Suppressor macrophage (primary cell): Measurements from ENCODE around the gene MRPS6.

ENCODE experiments used
- DNase-seq, 4 experiments: peaks; one replicate each; pipeline ENCODE4 v3.0.0-alpha.2; 2020 to 2022

MRPS6 gene

DNA sequence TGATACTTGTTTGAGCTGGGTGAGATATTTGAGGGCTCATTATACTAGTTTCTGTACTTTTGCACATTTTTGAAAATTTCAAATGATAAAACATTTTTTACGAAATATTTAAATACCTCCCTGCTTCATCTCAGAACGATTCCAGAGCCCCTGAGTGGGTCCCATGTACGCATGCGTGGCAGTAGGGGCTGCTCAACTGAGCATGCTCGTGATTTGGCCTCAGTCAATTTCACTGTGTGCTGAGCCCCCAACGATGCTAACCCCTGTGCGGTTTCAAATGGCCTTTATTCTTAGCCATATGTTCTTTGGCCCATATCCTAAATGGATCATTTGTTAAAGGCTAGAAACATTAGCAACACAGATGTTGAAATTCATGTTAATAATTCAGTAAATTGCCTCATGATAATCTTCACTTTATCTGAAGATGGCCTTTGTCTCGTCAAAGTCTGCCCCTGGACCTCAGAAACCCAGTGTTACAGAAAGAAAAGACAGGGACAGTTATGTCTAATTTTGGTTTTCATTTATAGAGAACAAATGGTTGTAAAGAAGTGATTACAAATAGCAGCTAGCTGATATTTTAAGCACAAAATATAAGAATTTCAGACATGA lies 108.2 kb downstream of the MRPS6 start:
- no peak for DNase-seq

DNA sequence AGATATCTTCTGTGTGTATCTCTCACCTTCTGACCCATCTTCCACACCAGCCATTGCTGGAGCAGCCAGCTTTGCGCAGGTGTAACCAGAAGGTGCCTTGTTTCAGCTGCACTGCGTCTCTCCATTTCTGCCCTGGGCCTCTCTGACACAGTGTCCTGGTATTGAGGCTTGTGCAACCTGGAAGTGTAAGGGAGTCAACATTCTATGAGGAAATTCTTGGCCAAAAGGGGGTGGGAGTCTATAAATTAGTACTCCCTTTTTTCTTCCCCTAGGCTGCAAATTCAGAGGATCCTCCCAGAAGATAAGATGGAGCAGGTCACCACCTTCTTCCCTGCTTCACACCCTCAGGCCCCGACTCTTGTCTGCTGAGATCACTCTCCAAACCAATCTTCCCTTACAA lies 109.1 kb downstream of the MRPS6 start:
- DNase-seq: no peak

DNA sequence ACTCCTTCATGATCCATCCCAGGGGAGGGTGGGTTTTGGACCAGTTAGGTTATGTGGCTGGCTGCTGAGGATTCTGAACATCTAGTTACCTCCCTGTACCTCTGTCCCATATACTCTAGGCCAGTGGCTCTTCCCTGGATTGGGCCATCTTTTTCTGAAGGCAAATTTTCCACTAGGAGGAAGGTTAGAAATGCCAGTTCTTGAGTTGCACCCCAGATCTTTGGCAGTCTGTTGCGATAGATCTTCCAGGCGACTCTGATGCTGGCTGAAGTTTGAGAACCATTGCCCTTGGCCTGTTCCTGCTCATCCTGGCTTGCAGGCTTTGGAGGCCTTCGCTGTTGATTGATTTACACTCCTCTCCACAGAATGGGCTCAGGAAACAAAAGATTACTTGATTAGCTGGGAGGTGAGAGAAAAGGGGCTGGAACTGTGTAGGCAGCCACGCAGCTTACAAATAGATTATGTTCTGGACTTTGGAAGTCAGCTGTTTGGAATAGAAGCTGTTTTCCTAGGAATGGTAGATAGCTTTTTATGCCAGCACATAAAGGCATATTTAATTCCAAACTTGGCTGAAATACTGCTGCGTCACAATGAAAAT lies 110.1 kb downstream of the MRPS6 start:
- no peak for DNase-seq

DNA sequence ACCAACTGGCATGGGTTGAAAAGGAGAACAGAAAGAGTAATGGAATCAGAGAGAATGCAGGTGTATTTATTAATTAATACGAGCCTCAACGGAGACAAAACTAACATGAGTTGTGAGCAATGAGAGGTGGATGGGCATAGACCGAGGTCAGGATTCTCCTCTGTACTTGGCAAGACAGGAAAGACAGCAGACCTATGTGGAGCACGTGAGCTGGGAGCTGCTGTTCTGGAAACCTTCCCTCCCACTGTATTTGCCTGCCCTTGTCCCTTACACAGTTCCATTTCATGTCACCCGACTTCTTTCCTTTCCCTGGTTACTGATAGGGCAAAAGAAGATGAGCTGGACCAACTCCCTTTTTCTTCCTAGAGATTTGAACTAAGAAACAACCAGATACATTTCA lies 110.9 kb downstream of the MRPS6 start:
- no peak for DNase-seq

DNA sequence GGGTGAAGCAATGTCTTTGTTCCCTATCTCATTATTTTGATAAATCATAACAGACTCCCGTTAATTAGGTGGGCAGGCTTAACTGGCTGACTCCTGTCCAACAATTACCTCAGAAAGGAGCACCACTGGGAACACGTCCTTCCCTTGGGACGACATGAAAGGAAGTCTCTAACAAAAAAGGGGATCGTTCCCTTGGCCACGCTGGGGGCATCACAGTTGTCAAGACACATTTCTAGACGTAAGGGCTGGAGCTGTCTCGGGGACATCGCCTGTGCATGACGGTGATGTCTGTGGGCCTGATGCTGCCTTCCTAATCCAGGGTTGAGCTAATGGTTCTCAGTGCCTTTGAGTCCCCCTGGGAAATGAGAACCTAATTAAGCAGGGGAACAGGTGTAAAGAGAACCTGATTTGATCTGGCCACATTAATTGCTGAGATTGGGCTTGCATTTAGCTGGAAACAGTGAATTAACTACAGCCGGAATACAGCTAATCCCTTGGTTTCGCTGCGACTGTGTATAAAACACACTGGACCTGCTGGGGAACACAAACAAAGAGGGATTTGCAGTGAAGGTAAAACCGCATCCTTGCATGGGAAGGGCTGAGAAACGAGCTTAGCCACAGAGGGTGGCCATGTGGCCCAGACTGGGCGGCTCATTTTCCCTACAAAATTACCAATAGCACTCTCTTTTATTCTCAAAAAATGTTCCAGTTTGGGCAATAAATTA lies 111.8 kb downstream of the MRPS6 start:
- DNase-seq: no peak

DNA sequence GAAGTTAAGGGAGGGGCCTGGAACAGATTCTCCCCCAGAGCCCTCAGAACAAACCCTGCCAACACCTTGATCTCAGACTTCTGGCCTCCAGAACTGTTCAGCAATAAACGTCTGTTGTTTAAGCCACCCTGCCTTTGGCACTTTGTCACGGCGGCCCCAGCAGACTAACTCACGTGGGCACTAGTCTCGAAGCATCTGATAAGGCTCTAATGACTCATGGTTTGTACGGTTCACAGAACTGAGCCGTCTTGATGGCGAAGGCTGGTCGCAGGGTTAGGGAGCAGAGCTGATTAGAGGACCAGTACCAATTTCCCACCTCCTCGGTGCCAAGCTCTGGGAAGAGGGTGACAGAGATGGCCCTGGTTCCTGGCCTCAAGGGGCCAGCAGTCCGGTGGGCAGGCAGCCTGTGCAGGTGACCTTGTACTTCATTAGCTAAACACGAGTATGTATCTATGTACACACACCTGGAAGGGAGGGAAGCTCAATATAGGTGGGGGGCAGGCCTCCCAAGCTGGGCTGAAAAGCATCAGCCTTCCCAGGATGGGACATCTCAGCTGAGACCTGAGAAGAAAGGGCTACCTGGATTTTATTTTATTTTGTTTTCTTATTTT lies 112.8 kb downstream of the MRPS6 start:
- no peak for DNase-seq

DNA sequence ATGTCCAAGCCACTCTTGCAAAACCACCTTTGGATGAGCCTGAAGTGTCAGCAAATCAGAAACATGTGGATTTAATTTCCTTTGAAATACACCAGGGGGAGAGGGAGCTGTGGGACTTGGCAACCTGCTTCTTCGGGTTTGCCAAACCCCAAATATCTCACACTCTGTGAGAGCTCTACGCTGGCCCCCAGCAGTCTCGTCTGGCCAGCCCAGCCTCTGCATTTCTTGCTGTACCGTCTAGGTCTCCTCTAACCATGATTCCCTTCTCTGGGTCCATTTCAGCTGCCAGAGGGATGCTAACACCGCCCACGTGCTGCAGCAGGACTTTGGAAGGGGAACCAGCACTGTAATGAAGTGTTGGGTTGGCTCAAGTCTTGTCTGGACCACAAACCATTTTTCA lies 114.6 kb downstream of the MRPS6 start:
- no peak for DNase-seq

DNA sequence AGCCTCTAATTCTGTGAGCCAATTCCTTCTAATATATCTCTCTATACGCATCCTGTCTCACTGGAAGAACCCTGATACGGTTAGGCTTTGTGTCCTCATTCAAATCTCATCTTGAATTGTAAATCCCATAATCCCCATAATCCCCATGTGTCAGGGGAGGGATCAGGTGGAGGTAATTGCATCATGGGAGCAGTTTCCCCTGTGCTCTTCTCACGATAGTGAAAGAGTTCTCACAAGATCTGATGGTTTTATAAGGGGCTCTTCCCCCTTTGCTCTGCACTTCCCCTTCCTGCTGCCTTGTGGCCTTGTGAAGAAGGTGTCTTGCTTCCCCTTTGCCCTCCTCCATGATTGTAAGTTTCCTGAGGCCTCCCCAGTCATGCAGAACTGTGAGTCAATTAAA lies 116.1 kb downstream of the MRPS6 start:
- DNase-seq: peak; percentile 9 to 54 (median 40)

DNA sequence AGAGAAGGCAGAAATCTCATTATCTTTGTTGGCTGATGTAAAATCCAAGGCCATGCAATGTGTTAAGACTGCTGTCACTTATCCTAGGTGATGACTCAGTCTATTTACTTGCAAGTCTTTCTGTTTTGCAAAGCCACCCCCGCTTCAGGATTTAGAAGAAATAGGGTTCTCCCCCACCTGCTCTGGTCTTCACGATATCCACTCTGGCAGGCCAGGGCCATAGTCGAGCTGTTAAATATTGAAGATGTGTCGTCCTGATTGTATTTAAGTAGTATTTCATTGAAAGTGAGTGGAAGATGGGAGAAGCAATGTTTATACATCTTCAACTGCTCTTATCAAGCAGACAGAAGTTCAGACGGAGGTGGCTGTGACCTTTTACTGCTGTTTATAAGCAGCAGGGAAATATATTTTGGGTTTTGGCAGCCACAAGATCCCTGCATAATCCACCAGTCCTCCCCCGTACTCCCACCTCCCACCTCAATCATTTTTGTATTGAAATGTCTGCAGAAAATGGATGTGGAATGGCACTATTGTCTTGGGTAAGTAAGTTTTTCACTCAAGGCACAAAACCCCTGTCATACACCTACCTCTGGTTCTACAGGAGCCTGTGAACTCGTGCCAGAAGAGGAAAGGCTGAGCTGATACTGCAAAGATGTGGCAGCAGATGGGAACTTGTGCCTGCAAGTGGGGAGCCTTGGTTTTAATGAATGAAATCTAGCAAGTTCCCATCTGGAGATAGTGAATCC lies 117.4 kb downstream of the MRPS6 start:
- no peak for DNase-seq

DNA sequence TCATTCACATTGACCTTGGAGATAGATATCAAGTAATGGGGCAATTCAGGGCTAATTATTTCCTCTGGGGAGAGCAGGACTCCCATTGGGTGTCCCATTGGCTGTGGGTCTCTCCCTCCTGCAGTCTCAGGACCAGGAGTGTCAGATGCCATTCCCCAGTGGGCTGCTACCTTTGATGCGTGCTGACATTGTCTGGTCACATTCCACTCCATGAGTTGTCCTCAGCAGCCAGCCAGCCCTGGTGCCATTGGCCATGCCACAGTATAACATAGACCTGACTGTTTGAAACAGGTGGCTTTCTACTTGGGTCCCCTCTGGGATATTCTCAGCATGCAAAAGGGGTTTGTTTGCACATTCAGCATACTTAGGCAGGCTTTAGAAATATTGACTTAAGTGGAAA lies 118.5 kb downstream of the MRPS6 start:
- DNase-seq: no peak
